HEK293T (cell line): ENCODE data around the gene NWD2.

Source experiments
- ARNT ChIP-seq: fragments of 450-650 bp; IDR thresholded peaks from 2 replicates; pipeline ENCODE4 v1.6.1; 2017; ENCODE audit warnings: mild to moderate bottlenecking
- BHLHE40 ChIP-seq: fragments of 450-650 bp; IDR thresholded peaks from 2 replicates; pipeline ENCODE4 v1.6.1; 2016; ENCODE audit warnings: mild to moderate bottlenecking, moderate library complexity, borderline replicate concordance
- FOXK2 ChIP-seq: fragments of 450-650 bp; IDR thresholded peaks from 2 replicates; pipeline ENCODE4 v1.6.1; 2016; ENCODE audit warnings: mild to moderate bottlenecking
- FOXM1 ChIP-seq: fragments of 450-650 bp; IDR thresholded peaks from 2 replicates; pipeline ENCODE4 v1.6.1; 2017; ENCODE audit warnings: mild to moderate bottlenecking, borderline replicate concordance
- HDGF ChIP-seq: fragments of 450-650 bp; IDR thresholded peaks from 2 replicates; pipeline ENCODE4 v1.6.1; 2017; ENCODE audit warnings: antibody characterized with exemption, borderline replicate concordance
- PKNOX1 ChIP-seq: fragments of 450-650 bp; IDR thresholded peaks from 2 replicates; pipeline ENCODE4 v1.6.1; 2016
- SP1 ChIP-seq: fragments of 450-650 bp; IDR thresholded peaks from 2 replicates; pipeline ENCODE4 v1.6.1; 2017
- TARDBP ChIP-seq: fragments of 450-650 bp; IDR thresholded peaks from 2 replicates; pipeline ENCODE4 v1.6.1; 2016
- ZNF384 ChIP-seq: fragments of 450-650 bp; IDR thresholded peaks from 2 replicates; pipeline ENCODE4 v1.6.1; 2016

DNA sequence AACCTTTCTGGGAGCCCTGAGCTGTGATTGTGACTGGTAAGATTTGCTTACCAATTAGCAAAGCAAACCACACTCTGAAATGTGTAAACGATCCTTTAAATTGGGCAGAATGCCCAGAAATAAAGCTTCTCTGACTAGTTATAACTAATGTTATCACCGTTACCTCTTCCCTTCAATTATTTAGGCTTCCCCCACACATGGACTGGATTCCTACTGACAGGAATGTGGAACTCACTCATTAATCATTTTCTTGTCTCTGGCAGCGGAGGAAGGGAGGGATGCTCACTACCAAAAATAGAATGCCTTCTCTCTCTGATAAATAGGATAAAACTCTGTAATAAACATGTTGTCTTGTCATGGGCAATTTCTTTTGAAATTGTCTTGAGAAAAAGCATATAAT lies 25.3 kb upstream of the NWD2 start:
- TF ChIP-seq FOXK2 (no peak), TARDBP (no peak), ARNT (no peak), HDGF (no peak), FOXM1 (no peak), SP1 (no peak), PKNOX1 (peak; percentile 50), ZNF384 (no peak), BHLHE40 (no peak)
